GM12892 (cell line): ENCODE measurements around the gene AKR1C4. TPM values are rescaled to one million over a fixed set of nuclear protein-coding genes. Genes with fewer than 3 reads are reported as not detected.
"Not testable (repeated sequence)": the region's sequence is repeated elsewhere in the genome, so short reads cannot be mapped to it uniquely, and the experiment has no call there.

Experiments
- DNase-seq: peaks from one replicate; pipeline ENCODE4 v3.0.0; 2011; ENCODE audit not compliant: insufficient read length
- FAIRE-seq: peaks from 2 replicates; lab custom pipeline; 2011; peaks lifted over from hg19 to GRCh38; lab: Jason Lieb, UNC
- POLR2A ChIP-seq: IDR thresholded peaks from 2 replicates; pipeline ENCODE4 v1.6.1; 2011; ENCODE audit warnings: low read depth, low read length, control low read depth
- POLR2AphosphoS5 ChIP-seq: IDR thresholded peaks from 2 replicates; pipeline ENCODE4 v1.6.1; 2011; ENCODE audit warnings: low read depth, low read length, control low read depth
- TAF1 ChIP-seq: IDR thresholded peaks from 2 replicates; pipeline ENCODE4 v1.6.1; 2011; ENCODE audit warnings: low read depth, mild to moderate bottlenecking, control low read depth, low read length, borderline replicate concordance
- polyA plus RNA-seq: library from polyadenylated mRNA; unstranded; fragments of >200 nt; gene quantifications from one replicate; pipeline ENCODE4 v1.2.1, GENCODE V29; 2012; ENCODE audit warnings: missing spikeins, inconsistent platforms; ENCODE audit not compliant: missing spikeins

Gene AKR1C4
- not detected for polyA plus RNA-seq

DNA sequence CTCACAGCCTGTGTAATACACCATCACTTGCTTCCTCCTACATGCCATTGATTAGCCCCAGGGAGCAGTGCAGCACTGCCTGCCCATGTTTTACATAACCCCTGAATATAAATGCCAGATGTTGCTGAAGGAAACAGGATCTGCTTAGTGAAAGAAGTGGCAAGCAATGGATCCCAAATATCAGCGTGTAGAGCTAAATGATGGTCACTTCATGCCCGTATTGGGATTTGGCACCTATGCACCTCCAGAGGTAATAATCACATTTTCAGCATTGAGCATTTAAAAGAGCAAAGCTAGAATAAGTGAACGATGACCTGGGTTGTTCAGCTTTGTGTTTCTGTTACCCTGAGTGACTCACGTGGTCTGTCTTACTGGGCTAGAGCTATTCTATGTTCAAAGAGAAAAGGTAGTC is at the start of gene AKR1C4:
TSS of gene AKR1C4 (plus strand) at position 136 of the 412 bp plus-strand sequence. CDS start at position 167, 31 bp downstream.
- TF ChIP-seq POLR2AphosphoS5 = no peak
- no peak for TF ChIP-seq POLR2A
- no peak for TF ChIP-seq TAF1
- DNase-seq = no peak
- no peak for FAIRE-seq

DNA sequence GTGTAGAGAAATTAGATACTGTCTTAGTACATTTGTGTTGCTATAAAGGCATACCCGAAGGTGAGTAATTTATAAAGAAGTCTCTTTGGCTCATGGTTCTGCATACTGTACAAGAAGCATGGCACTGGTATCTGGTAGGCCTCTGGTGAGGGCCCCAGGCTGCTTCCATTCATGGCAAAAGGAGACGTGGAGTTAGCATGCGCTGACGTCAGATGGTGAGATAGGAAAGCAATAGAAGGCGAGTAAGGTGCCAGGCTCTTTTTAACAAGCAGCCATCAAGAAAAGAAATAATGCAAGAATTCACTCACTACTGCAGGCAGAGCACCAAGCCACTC is 49.8 kb upstream of the AKR1C4 start:
- FAIRE-seq (no peak), DNase-seq (no peak)
- no peak for TF ChIP-seq TAF1
- no peak for TF ChIP-seq POLR2A
- no peak for TF ChIP-seq POLR2AphosphoS5

DNA sequence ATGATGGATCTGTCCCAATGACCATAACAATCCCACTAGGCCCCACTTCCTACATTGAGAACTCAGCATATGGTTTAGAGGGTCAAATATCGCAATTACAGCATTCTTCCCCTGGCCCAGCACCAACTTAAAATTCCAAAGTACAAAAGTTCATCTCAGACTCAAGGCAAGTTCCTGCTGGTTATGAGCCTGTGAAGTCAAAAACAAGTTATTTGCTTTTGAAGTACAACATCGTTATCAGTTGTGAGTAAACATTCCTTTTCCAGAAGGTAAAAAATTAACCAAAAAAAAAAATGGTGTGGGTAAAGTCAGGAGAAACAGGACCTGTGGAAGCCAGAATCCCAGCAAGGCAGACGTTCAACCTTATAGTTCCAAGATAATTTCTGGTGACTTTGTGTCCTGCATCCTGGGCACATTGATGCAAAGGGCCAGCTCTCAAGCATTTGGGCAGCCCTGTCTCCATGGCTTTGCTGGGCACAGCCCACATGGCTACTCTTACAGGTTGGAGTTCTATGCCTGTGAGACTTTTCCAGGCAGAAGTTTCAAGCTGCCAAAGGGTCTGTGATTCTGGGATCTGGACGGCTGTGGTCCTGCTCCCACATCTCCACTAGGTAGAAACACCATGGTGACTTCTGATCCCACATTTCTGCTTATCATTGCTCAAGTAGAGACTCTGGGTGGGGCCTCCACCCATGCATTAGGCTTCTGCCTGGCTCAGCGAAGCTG is 49.2 kb upstream of the AKR1C4 start:
- no peak for FAIRE-seq
- TF ChIP-seq POLR2A (no peak), TAF1 (no peak), POLR2AphosphoS5 (no peak)
- DNase-seq = no peak

DNA sequence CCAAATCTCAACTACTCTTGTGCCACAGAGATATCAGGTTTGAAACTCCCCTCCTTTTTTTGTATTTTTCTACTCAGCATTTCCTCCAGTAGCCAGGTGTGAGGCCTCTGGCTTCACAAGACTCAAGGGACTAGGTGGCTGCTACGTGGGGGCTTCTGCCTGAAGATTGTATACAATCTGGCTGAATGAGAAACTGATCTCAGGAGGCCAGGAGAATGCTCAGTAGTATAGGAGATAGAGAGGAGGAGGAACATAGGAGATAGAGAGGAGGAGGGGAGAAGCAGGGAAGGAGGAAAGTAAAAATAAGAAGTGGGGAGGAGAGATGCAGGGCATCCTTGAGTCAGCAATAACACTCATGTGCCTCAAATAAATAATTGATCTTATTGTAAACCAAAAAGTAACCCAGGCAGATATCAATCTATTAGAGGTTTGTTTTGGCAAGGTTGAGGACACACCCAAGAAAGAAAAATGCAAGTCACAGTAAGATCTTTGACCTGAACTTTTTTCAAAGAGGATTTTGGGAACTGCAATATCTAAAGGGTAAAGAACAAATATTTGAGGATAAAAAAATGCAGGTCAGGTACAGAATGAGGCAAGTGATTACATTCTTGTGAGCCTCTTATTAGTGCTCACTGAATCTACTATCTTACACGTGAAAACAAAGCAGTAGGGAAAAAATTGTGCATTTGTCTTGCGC is 48.5 kb upstream of the AKR1C4 start:
- FAIRE-seq = no peak
- no peak for TF ChIP-seq POLR2AphosphoS5
- TF ChIP-seq TAF1 = no peak
- no peak for TF ChIP-seq POLR2A
- DNase-seq = no peak

DNA sequence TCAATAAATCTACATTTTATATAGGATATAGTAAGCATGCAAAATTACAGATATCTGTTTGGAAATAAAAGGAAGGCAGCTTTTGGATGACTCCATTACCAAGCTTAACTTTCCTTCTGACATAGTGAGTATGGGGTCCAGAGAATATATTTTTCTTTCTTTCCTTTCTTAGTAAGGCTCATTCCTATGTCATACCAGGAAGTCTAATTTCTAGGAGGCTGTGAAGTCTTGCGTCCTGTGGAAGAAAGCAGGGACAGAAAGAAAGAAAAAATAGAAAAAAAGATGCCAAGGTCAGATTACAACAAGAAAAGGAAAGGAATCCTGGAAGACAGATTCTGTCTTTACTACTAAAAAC is 48.0 kb upstream of the AKR1C4 start:
- DNase-seq (no peak), FAIRE-seq (no peak)
- TF ChIP-seq POLR2A = no peak
- no peak for TF ChIP-seq POLR2AphosphoS5
- TF ChIP-seq TAF1 = no peak

DNA sequence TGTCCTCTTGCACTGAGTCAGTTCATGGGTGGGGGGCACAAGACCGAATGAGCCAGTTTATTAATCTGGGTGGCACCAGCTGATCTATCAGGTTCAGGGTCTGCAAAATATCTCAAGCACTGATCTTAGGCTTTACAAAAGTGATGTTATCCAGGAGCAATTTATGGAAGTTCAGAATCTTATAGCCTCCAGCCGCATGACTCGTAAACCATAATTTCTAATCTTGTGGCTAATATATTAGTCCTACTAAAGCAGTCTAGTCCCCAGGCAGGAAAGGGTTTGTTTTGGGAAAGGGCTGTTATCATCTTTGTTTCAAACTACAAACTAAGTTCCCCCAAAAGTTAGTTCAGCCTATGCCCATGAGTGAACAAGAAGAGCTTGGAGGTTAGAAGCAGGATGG is 45.6 kb upstream of the AKR1C4 start:
- DNase-seq (no peak), FAIRE-seq (no peak)

DNA sequence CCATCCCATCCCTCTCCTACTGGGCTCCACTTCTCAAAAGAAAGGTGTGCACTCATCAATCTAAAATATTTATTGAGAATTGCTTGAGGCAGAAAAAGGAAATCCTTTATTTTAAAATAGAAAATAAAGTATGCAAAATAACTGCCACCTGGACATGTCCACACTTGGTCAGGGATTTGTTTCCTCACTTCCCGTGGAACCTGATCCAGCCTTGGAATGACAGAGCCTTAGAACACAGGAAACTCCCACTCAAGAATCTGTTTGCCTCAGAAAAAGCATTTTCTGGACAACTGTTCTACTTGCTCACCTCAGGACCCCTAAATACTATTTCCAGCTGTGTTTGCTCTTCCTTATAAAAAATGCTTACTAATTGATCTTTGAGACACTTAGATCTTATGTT is 40.7 kb upstream of the AKR1C4 start:
- TF ChIP-seq POLR2AphosphoS5 (no peak), TAF1 (no peak), POLR2A (no peak)
- FAIRE-seq (no peak), DNase-seq (no peak)

More for the DNA sequence above, 45.6 kb upstream of the AKR1C4 start:
- TF ChIP-seq POLR2AphosphoS5 (no peak), POLR2A (no peak), TAF1 (no peak)

DNA sequence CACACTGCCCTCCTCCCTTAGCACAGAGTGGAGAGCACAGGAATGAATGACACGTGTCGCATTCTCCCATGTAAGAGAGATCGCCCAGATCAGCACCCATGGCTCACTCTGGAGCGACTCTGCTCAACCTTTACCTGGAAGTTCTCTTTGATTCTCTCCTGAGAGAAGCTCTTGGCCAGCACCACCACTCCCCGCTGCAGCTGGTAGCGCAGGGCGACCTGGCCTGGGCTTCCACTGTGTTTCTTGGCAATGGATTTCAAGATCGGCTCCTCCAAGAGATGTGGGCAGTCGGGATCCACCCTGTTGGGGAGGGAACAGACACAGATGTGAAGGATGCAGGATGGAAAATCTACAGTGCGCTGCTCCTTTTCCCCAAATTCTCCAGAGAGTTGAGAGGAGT is 39.1 kb upstream of the AKR1C4 start:
- FAIRE-seq (no peak), DNase-seq (no peak)
- TF ChIP-seq POLR2AphosphoS5 (no peak), TAF1 (no peak), POLR2A (no peak)

DNA sequence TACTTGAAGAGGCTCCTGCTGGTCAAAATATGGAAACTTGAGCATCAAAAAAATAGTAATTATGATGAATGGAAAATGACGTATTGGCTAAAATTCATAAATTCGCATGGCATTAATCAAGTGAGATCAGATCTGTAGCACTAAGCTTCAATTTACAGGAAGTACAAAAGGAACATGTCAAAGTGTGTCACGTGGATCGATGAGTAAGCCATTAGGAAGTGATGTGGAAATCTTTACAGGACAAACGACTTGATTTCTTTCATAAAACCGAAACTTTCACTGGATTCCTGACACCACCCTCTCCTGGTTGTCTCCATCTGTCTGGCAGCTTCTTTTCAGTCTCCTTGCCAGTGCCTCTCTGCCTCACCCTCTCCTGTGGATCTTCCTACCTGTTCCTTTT is 37.5 kb upstream of the AKR1C4 start:
- DNase-seq (no peak), FAIRE-seq (no peak)
- TF ChIP-seq POLR2A (no peak), POLR2AphosphoS5 (no peak), TAF1 (no peak)

DNA sequence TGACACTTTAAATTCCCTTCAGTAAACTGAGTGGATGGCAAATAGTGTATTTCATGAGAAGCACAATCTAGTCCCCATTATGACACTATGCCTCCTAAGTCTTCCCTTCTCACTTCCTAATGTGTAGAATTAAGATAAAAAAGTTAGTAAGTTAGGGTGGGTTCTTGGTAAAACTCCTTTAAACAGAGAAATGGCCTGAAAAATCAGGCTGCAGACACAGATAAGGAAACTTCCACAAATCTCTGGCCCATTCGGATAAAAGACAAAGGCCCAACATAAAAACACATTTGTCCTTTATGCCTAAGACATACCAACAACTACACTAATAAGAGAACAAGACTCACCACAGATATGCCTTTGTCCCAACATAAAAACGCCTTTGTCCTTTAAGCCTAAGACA is 33.1 kb upstream of the AKR1C4 start:
- FAIRE-seq (no peak), DNase-seq (no peak)
- TF ChIP-seq POLR2AphosphoS5 = no peak
- no peak for TF ChIP-seq TAF1
- no peak for TF ChIP-seq POLR2A

DNA sequence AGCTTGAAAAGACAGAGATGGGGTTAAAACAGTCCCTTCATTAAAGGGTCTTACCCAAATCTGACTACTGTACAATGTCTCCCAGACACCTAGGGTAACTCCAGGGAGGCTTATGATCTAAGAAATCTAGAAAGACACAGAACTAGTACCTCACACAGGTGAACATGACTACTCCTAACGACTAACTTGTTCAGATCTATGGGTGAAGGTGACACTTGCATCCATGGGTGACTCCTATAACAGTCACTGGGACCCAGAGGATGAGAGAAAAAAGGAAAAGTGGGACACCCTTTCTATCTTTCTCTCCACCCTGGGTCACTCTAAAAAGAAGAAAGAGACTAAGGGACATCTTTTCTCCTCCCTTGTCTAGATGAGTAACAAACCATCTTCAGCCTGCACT is 30.9 kb upstream of the AKR1C4 start:
- FAIRE-seq (no peak), DNase-seq (no peak)
- TF ChIP-seq POLR2A = no peak
- TF ChIP-seq POLR2AphosphoS5 = no peak
- TF ChIP-seq TAF1 = no peak

DNA sequence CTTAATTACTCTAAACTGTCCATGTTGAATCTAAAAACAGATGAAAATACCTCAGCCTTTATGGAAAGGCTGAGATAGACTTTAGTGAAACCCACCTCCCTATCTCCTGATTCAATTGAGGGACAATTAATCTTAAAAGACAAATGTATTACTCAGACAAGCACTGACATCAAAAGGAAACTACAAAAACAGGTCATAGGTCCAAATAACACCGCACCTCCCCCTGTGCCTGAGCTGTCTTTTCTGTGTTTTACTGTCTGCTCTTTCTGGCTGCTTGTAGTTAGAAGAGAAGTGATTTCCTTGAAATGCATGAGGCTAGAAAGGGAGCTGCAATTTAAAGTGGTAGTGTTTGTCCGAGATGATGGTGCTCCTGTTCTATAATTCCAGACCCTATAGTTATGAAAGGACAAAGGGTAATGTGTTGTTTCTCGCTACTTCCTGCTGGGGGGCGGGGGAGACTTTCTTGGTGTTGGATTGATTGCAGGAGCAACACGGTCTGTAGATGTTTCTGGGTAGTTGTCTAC is 27.7 kb upstream of the AKR1C4 start:
- no peak for FAIRE-seq
- DNase-seq = no peak
- TF ChIP-seq POLR2AphosphoS5 (no peak), POLR2A (no peak)

DNA sequence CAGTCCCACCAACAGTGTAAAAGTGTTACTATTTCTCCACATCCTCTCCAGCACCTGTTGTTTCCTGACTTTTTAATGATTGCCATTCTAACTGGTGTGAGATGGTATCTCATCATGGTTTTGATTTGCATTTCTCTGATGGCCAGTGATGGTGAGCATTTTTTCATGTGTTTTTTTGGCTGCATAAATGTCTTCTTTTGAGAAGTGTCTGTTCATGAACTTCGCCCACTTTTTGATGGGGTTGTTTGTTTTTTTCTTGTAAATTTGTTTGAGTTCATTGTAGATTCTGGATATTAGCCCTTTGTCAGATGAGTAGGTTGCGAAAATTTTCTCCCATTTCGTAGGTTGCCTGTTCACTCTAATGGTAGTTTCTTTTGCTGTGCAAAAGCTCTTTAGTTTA is 21.1 kb upstream of the AKR1C4 start:
- FAIRE-seq = not testable (repeated sequence)

DNA sequence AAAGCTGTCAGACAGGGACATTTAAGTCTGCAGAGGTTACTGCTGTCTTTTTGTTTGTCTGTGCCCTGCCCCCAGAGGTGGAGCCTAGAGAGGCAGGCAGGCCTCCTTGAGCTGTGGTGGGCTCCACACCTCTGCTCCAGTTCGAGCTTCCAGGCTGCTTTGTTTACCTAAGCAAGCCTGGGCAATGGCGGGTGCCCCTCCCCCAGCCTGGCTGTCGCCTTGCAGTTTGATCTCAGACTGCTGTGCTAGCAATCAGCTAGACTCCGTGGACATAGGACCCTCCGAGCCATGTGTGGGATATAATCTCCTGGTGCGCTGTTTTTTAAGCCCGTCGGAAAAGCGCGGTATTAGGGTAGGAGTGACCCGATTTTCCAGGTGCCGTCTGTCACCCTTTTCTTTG is 16.1 kb upstream of the AKR1C4 start:
- DNase-seq, FAIRE-seq: not testable (repeated sequence)

More for the DNA sequence above, 21.1 kb upstream of the AKR1C4 start:
- not testable (repeated sequence) for DNase-seq
